Choroid plexus epithelial cell (primary cell): ENCODE measurements around the gene PRR18.
"Not testable (repeated sequence)": the region's sequence is repeated elsewhere in the genome, so short reads cannot be mapped to it uniquely, and the experiment has no call there.

Experiments
- DNase-seq: peaks from one replicate; pipeline ENCODE4 v3.0.0-alpha.2; 2010; ENCODE audit warnings: low read depth
- H3K4me3 ChIP-seq: 2 replicates; pipeline ENCODE4 v1.5.1; 2011; ENCODE audit warnings: low read depth, mild to moderate bottlenecking, control low read depth, low read length, moderate library complexity
- TF ChIP-seq, protein P1 (sequence below): conservative IDR thresholded peaks from 2 replicates; pipeline ENCODE4 v1.5.1; 2011; ENCODE audit warnings: low read depth, mild to moderate bottlenecking, control low read depth, inconsistent platforms, low read length, moderate library complexity

The PRR18 gene

DNA sequence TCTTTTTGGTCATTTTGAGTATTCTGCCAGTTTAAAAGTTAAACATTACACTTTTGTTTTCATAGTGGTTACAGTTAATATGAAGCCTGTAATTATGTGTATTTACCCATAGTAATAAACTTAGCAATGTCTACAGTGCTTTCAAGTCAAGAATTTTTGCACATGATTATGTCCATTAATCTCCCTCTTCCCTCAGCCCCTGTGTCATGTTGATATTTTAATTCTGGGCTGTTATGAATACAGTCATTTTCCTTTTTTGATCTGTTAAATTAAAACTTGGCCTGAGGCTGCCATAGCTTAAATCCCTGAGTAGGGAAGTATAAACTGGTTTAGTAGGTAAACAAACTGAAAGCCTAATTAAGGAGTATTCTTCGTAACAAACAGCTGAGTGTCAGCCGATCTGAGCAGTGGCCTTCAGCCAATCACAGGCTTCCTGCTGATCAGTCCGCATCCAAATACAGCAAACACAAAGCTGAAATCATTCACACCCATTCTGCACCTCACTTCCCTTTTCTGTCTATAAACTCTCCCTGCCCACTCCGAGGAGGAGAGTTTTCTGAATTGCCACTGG lies 43.6 kb upstream of the PRR18 start:
- DNase-seq: peak; percentile 55
- TF ChIP-seq, protein P1, sequence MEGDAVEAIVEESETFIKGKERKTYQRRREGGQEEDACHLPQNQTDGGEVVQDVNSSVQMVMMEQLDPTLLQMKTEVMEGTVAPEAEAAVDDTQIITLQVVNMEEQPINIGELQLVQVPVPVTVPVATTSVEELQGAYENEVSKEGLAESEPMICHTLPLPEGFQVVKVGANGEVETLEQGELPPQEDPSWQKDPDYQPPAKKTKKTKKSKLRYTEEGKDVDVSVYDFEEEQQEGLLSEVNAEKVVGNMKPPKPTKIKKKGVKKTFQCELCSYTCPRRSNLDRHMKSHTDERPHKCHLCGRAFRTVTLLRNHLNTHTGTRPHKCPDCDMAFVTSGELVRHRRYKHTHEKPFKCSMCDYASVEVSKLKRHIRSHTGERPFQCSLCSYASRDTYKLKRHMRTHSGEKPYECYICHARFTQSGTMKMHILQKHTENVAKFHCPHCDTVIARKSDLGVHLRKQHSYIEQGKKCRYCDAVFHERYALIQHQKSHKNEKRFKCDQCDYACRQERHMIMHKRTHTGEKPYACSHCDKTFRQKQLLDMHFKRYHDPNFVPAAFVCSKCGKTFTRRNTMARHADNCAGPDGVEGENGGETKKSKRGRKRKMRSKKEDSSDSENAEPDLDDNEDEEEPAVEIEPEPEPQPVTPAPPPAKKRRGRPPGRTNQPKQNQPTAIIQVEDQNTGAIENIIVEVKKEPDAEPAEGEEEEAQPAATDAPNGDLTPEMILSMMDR: no peak
- H3K4me3 ChIP-seq: no peak overlapping the region

GRCh38 chr6:166348305-166348949 lies 40.2 kb upstream of the PRR18 start:
- no peak overlapping the region for H3K4me3 ChIP-seq
- DNase-seq: no peak
- TF ChIP-seq, protein P1: no peak

DNA sequence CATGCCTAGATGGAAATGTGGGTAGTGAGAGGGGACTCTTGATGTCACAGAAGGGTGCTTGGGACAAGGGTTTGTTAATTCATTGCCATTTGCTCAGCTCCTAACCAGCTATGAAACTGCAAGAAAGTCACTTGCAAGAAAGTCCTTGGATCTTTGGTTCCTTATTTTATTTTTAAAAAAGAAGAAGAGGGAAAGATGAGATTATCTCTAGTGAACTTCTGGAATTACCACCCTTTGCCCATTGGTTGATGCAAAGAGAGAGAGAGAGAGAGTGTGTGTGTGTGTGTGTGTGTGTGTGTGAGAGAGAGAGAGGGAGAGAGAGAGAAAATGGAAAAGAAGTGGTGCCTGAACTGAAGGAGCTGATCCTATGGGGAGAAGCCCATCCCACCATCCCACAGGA lies 38.8 kb upstream of the PRR18 start:
- no peak for DNase-seq
- TF ChIP-seq, protein P1: no peak
- no peak overlapping the region for H3K4me3 ChIP-seq

- TF ChIP-seq, protein P1: no peak
- DNase-seq: no peak
These were observed 38.3 kb upstream of the PRR18 start for GRCh38 chr6:166346449-166346848.

GRCh38 chr6:166345672-166346071 lies 37.5 kb upstream of the PRR18 start:
- not testable (repeated sequence) for H3K4me3 ChIP-seq, DNase-seq

More at GRCh38 chr6:166346449-166346848, 38.3 kb upstream of the PRR18 start:
- no peak overlapping the region for H3K4me3 ChIP-seq

- H3K4me3 ChIP-seq, DNase-seq: not testable (repeated sequence)
These were observed 36.7 kb upstream of the PRR18 start for GRCh38 chr6:166344921-166345320.

GRCh38 chr6:166344240-166344639 lies 36.0 kb upstream of the PRR18 start:
- TF ChIP-seq, protein P1: no peak
- DNase-seq: no peak
- no peak overlapping the region for H3K4me3 ChIP-seq

DNA sequence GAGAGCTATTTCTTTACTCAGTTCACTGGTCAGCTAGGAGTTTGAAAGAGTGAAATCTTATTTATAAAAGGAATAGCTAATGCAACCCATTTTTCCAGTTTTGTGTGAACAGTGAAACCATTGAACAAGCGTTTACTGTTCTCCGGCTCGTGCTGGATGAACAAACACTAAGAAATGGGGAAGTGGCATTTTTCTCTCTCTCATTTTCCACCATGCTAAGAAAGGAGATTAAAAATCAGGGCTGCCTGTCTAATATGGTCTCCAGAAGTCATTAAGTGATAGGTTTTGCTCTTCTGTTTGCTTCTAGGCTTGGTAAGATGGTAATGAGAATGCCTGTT lies 34.9 kb upstream of the PRR18 start:
- no peak for DNase-seq
- TF ChIP-seq, protein P1: no peak
- H3K4me3 ChIP-seq: peak overlapping the region; percentile 100
